D721Med (cell line): ENCODE results near the gene CDAN1.

Source experiments
- DNase-seq: peaks from one replicate; pipeline ENCODE4 v3.0.0; 2011; ENCODE audit warnings: low spot score; ENCODE audit not compliant: insufficient read length
- FAIRE-seq: peaks from 2 replicates; lab custom pipeline; 2011; peaks lifted over from hg19 to GRCh38; lab: Jason Lieb, UNC
- TF ChIP-seq, protein P1 (sequence below): IDR thresholded peaks from 2 replicates; pipeline ENCODE4 v1.5.1; 2012; ENCODE audit warnings: mild to moderate bottlenecking, control low read depth; ENCODE audit not compliant: insufficient read depth; ENCODE audit errors: missing control alignments

CDAN1 gene

DNA sequence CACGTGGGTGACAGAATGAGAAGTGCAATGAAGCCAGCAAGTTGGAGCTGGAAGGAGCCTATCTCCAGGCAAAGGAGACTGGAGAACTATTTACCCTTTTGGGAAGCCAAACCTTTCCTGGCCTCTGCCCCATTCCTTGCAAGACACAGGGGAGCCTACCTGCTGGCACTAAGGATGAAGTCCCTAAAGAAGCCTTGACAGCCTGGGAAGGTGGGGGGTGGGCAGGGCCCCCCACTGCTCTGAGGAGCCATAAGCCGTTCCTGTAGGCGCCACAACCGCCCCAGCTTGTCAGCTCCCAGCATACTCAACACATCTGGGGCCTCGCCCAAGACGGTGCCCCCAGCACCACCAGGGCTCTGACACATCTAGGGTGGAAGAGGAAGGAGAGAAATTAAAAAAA lies 5.5 kb downstream of the CDAN1 start:
- FAIRE-seq (no peak), DNase-seq (no peak)
- TF ChIP-seq, protein P1, sequence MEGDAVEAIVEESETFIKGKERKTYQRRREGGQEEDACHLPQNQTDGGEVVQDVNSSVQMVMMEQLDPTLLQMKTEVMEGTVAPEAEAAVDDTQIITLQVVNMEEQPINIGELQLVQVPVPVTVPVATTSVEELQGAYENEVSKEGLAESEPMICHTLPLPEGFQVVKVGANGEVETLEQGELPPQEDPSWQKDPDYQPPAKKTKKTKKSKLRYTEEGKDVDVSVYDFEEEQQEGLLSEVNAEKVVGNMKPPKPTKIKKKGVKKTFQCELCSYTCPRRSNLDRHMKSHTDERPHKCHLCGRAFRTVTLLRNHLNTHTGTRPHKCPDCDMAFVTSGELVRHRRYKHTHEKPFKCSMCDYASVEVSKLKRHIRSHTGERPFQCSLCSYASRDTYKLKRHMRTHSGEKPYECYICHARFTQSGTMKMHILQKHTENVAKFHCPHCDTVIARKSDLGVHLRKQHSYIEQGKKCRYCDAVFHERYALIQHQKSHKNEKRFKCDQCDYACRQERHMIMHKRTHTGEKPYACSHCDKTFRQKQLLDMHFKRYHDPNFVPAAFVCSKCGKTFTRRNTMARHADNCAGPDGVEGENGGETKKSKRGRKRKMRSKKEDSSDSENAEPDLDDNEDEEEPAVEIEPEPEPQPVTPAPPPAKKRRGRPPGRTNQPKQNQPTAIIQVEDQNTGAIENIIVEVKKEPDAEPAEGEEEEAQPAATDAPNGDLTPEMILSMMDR: no peak

DNA sequence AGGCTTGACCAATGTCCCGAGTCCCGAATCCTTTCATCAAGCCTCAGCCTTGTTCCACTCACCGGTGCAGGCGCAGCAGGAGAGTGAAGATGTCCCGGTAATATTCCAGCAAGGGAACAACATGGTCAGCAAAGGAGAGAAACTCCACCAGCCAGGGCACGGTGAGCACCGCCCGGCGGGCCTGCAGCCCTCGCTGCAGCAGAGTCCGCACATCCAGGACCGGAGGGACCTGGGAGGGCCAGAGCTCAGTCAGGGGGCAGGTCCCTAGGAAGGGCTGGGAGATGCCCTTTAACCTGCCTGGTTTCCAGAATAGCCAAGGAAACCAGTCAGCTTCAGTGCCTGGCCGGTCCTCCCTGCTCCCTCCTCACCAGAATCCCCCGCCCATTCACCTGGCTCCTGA lies 6.4 kb downstream of the CDAN1 start:
- DNase-seq (no peak), FAIRE-seq (no peak)
- TF ChIP-seq, protein P1: no peak

DNA sequence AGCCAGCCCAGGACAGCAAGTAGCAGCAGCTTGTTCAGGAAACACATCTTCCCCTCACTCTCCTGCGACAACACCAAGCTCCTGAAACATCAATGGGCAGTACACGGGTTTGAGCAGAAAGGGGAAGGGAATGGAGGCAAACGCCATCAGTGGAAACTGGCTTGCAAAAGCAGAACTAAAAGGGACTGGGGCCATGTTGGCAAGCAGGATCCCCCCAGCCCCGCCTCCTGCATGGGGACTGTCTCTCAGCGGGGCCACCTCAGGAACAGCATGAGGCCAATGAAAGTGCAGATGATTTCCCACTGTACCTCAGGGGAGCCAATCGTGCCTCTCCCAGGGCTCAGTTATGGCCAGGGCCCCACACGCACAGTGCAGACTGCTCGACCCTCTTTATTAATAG lies 6.8 kb downstream of the CDAN1 start:
- TF ChIP-seq, protein P1: no peak
- FAIRE-seq: no peak
- no peak for DNase-seq

DNA sequence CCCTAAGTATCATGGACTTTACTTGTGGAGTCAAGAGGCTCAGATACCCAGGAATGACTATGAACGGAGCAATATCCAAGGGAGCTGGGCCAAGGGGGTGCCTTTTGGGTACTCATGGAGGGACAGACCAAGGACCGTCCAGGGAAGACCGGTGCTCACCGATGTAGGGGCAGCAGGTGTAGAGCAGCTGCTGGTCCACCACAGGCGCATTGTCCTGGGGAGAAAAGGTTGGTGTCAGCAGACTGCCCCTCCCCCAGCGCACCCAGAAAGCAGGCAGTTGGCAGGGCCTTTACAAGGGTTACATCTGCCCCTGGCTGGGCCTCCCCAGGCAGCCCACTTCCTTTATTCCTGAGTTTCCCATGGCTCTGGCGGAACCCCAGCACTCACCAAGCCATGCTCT lies 7.5 kb downstream of the CDAN1 start:
- TF ChIP-seq, protein P1: no peak
- FAIRE-seq (no peak), DNase-seq (no peak)

DNA sequence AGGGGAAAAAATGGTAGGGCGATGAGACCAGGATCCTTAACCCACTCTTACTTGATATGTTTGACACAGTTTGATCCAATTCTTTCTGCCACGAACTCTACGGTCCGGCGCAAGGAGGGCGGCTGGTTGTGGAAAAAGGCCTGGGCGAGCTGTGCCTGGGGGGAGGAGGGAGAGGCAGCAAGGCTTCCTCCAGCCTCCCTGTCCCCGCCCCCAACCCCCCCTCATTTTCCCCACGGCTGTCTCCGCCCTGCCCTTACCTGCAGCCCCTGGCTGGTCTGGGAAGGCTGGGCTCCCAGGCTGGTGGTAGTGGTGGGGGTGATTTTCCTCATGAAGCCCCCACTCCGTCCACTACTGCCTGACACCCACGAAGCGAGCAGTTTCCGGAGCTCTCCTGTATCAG lies 8.0 kb downstream of the CDAN1 start:
- DNase-seq (no peak), FAIRE-seq (no peak)
- TF ChIP-seq, protein P1: no peak

DNA sequence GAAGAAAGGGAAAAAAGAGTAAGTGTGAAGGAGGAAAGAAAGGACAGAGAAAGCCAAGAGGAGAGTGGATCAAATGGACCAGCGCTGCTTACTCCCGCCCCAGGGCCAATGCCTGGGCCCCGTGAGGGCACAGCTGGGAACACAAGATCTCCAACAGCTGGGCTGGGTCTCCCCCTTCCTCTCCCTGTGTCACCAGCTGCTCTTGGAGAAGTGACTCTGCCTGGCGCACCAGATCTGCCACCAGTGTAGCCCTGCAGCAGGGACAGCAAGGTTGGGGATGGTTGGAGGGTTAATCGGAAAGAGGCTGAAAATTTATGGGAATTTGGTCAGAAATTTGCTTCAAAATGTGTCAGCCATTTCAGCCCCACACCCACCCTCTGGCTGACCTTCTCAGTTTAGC lies 8.4 kb downstream of the CDAN1 start:
- TF ChIP-seq, protein P1: no peak
- DNase-seq (no peak), FAIRE-seq (no peak)

DNA sequence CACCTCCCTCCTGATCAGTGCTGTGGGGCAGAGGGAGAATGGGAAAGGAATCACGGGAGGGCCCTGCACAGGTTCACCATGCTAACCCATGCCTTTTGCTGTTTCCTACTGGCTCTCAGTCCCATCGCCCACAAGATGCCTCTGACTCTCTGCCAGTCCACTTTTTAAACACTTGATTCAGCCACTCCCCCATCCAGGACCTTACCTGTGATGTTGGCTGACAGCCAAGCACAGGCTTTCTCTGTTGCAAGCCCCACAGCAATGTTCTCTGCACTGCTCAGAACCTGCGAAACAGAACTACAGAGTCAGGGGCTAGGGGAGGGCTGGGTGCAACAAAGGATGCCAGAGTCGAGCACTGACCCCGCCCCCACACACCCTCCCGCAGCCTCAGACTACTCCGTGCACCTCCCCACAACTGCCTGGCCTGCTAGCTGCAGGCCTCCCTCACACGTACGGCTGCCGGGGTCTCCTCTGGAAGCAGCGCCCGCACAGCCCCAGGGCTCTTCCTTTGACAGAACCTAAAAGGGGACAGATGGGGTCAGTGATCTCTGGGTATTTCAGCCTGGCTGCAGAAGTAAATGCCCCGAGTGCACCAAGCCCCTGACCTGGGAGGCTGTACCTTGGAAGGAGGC lies 9.1 kb downstream of the CDAN1 start:
- DNase-seq: no peak
- FAIRE-seq: no peak
- TF ChIP-seq, protein P1: no peak
